Measurements from ENCODE around the gene GAPVD1.
"Not testable (repeated sequence)": the region's sequence is repeated elsewhere in the genome, so short reads cannot be mapped to it uniquely, and the experiment has no call there.

Gene GAPVD1

GRCh38 chr9:125260561-125260960 is 1.1 kb upstream of the GAPVD1 start:
- peaks cover 39% of the 10 kb centered on the region for H3K79me2 ChIP-seq (ENCODE audit: low read length)
- H3K36me3 ChIP-seq (replicated peaks; ENCODE audit: insufficient read depth, low read length) = no peaks in the 10 kb centered on the region
- H3K9ac ChIP-seq (ENCODE audit: low read length) = no peak overlapping the region
- no peak overlapping the region for H2AFZ ChIP-seq (ENCODE audit: low read length)
- no peak overlapping the region for H3K27ac ChIP-seq (ENCODE audit: low read length)
- peaks cover 4% of the 10 kb centered on the region; the same call in 1 of the 2 replicates for H3F3A ChIP-seq (ENCODE audit: insufficient read depth, low read length)
- H3K4me2 ChIP-seq (ENCODE audit: low read depth, low read length) = no peak overlapping the region; the same call in 1 of the 2 replicates
- H3K27me3 ChIP-seq (replicated peaks; ENCODE audit: insufficient read depth, low read length) = no peaks in the 10 kb centered on the region
- no peaks in the 10 kb centered on the region for H4K20me1 ChIP-seq (ENCODE audit: insufficient read depth, low read length)
- DNase-seq = no peak
- no peak overlapping the region for H3K4me3 ChIP-seq (ENCODE audit: low read length)
- no peaks in the 10 kb centered on the region; the same call in 1 of the 2 replicates for H3K4me1 ChIP-seq (ENCODE audit: low read length)
- TF ChIP-seq CTCF (IDR thresholded peaks at IDR 0.05; ENCODE audit: low read length) (no peak), EZH2phosphoT487 (IDR thresholded peaks at IDR 0.05; ENCODE audit: low read length) (no peak), EZH2 (optimal IDR thresholded peaks at IDR 0.05; ENCODE audit: low read depth, low read length) (no peak)
- no peaks in the 10 kb centered on the region for H3K9me3 ChIP-seq (replicated peaks; ENCODE audit: insufficient read depth, low read length)
- no peaks in the 10 kb centered on the region for H3K9me2 ChIP-seq (replicated peaks; ENCODE audit: insufficient read depth, low read length)

GRCh38 chr9:125262294-125262991 is 817 bp downstream of the GAPVD1 start:
- Histone ChIP-seq H3K27me3 (replicated peaks; ENCODE audit: insufficient read depth, low read length) (no peaks in the 10 kb centered on the region), H4K20me1 (ENCODE audit: insufficient read depth, low read length) (no peaks in the 10 kb centered on the region), H3K4me3 (ENCODE audit: low read length) (peak overlapping the region; percentile 95), H3K9ac (ENCODE audit: low read length) (peak overlapping the region; percentile 87), H3K79me2 (ENCODE audit: low read length) (peaks cover 52% of the 10 kb centered on the region), H3K9me3 (replicated peaks; ENCODE audit: insufficient read depth, low read length) (no peaks in the 10 kb centered on the region), H3K4me1 (ENCODE audit: low read length) (no peaks in the 10 kb centered on the region; the same call in 1 of the 2 replicates), H3K36me3 (replicated peaks; ENCODE audit: insufficient read depth, low read length) (no peaks in the 10 kb centered on the region), H3F3A (ENCODE audit: insufficient read depth, low read length) (peaks cover 4% of the 10 kb centered on the region; the same call in 1 of the 2 replicates), H3K4me2 (ENCODE audit: low read depth, low read length) (peak overlapping the region; percentile 77), H3K27ac (ENCODE audit: low read length) (no peak overlapping the region), H2AFZ (ENCODE audit: low read length) (peak overlapping the region; percentile 86), H3K9me2 (replicated peaks; ENCODE audit: insufficient read depth, low read length) (no peaks in the 10 kb centered on the region)
- TF ChIP-seq EZH2phosphoT487 (IDR thresholded peaks at IDR 0.05; ENCODE audit: low read length) = no peak
- TF ChIP-seq EZH2 (optimal IDR thresholded peaks at IDR 0.05; ENCODE audit: low read depth, low read length) = no peak
- TF ChIP-seq CTCF (IDR thresholded peaks at IDR 0.05; ENCODE audit: low read length) = no peak
- peak; percentile 19 for DNase-seq

GRCh38 chr9:125264068-125264467 is 2.4 kb downstream of the GAPVD1 start:
- not testable (repeated sequence) for H2AFZ ChIP-seq (ENCODE audit: low read length); H3K4me3 ChIP-seq (ENCODE audit: low read length); DNase-seq; H3F3A ChIP-seq (ENCODE audit: insufficient read depth, low read length); H3K9ac ChIP-seq (ENCODE audit: low read length); H3K9me3 ChIP-seq (replicated peaks; ENCODE audit: insufficient read depth, low read length); H3K9me2 ChIP-seq (replicated peaks; ENCODE audit: insufficient read depth, low read length); H3K27ac ChIP-seq (ENCODE audit: low read length); H3K36me3 ChIP-seq (replicated peaks; ENCODE audit: insufficient read depth, low read length); H4K20me1 ChIP-seq (ENCODE audit: insufficient read depth, low read length); H3K27me3 ChIP-seq (replicated peaks; ENCODE audit: insufficient read depth, low read length); H3K4me2 ChIP-seq (ENCODE audit: low read depth, low read length); H3K4me1 ChIP-seq (ENCODE audit: low read length)
- H3K79me2 ChIP-seq (ENCODE audit: low read length) = peaks cover 67% of the 10 kb centered on the region

GRCh38 chr9:125268394-125269013 is 6.9 kb downstream of the GAPVD1 start:
- H3F3A ChIP-seq (ENCODE audit: insufficient read depth, low read length) = no peaks in the 10 kb centered on the region
- H4K20me1 ChIP-seq (ENCODE audit: insufficient read depth, low read length) = peaks cover 3% of the 10 kb centered on the region; the same call in 1 of the 2 replicates
- H3K4me2 ChIP-seq (ENCODE audit: low read depth, low read length) = no peak overlapping the region
- H3K9me3 ChIP-seq (replicated peaks; ENCODE audit: insufficient read depth, low read length) = no peaks in the 10 kb centered on the region
- no peaks in the 10 kb centered on the region for H3K4me1 ChIP-seq (ENCODE audit: low read length)
- no peak overlapping the region for H3K27ac ChIP-seq (ENCODE audit: low read length)
- no peaks in the 10 kb centered on the region for H3K27me3 ChIP-seq (replicated peaks; ENCODE audit: insufficient read depth, low read length)
- TF ChIP-seq CTCF (IDR thresholded peaks at IDR 0.05; ENCODE audit: low read length) (no peak), EZH2 (optimal IDR thresholded peaks at IDR 0.05; ENCODE audit: low read depth, low read length) (no peak), EZH2phosphoT487 (IDR thresholded peaks at IDR 0.05; ENCODE audit: low read length) (no peak)
- H2AFZ ChIP-seq (ENCODE audit: low read length) = no peak overlapping the region
- no peak overlapping the region for H3K4me3 ChIP-seq (ENCODE audit: low read length)
- H3K9ac ChIP-seq (ENCODE audit: low read length) = no peak overlapping the region
- H3K79me2 ChIP-seq (ENCODE audit: low read length) = peaks cover 86% of the 10 kb centered on the region
- H3K9me2 ChIP-seq (replicated peaks; ENCODE audit: insufficient read depth, low read length) = no peaks in the 10 kb centered on the region
- DNase-seq = no peak
- H3K36me3 ChIP-seq (replicated peaks; ENCODE audit: insufficient read depth, low read length) = no peaks in the 10 kb centered on the region

Data from MM.1S (cell line).